AG04449 (cell line): ENCODE measurements around the gene JADE3.
"Not testable (repeated sequence)": the region's sequence is repeated elsewhere in the genome, so short reads cannot be mapped to it uniquely, and the experiment has no call there.

Source experiments
- CTCF ChIA-PET: fragments of 350-600 bp; formaldehyde crosslinking; extraction: SDS; loops from one replicate; lab custom pipeline; 2021; ENCODE audit warnings: antibody characterized with exemption; lab: Yijun Ruan, JAX
- POLR2A ChIA-PET: fragments of 400-600, 350-600 bp; formaldehyde crosslinking; extraction: SDS; loops from one replicate; lab custom pipeline; 2020; ENCODE audit warnings: antibody characterized with exemption, inconsistent platforms; lab: Yijun Ruan, JAX
- DNase-seq: peaks from one replicate; pipeline ENCODE4 v3.0.0-alpha.2; 2010; ENCODE audit warnings: low read depth, low spot score
- H3K4me3 ChIP-seq: 2 replicates; pipeline ENCODE4 v1.5.1; 2011; ENCODE audit warnings: low read depth, mild to moderate bottlenecking, control low read depth, low read length
- CTCF ChIP-seq: IDR thresholded peaks from one replicate; pipeline ENCODE4 v1.5.1; 2011; ENCODE audit warnings: mild to moderate bottlenecking, moderate library complexity, low read length, control low read depth, inconsistent platforms; ENCODE audit not compliant: insufficient read depth; ENCODE audit errors: missing control alignments

JADE3 gene

GRCh38 chrX:46941341-46941740 lies 29.1 kb downstream of the JADE3 start:
- ChIA-PET CTCF (interaction anchor here (0.6 to 1.2 kb wide), 3 partner anchors 11 to 90 kb away, joined by 3 read pairs; no protein-coding TSS in a partner anchor), POLR2A (no interaction called here)
- H3K4me3 ChIP-seq = no peak overlapping the region
- DNase-seq = no peak
- no peak for TF ChIP-seq CTCF

GRCh38 chrX:46953137-46953527 lies 40.9 kb downstream of the JADE3 start:
- H3K4me3 ChIP-seq = no peak overlapping the region
- ChIA-PET CTCF (no interaction called here), POLR2A (no interaction called here)
- no peak for TF ChIP-seq CTCF
- DNase-seq = no peak

GRCh38 chrX:46953597-46953996 lies 41.4 kb downstream of the JADE3 start:
- TF ChIP-seq CTCF = no peak
- no peak for DNase-seq
- ChIA-PET CTCF (no interaction called here), POLR2A (no interaction called here)
- H3K4me3 ChIP-seq = no peak overlapping the region

DNA sequence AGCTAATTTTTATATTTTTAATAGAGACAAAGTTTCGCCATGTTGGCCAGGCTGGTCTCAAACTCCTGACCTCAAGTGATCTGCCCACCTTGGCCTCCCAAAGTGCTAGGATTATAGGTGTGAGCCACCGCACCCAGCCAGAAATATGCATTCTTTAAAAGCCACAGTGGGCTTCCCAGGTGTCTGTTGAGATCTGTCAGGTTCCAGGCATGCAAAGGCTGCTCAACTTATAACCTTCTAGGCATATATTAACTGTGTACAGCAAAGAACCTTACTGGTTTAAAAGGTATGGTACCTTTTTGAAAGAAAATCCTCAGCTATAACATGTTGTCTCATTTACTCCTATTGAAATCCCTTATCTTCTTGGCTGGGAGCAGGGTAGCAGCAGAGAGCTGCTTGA lies 42.5 kb downstream of the JADE3 start:
- CTCF ChIA-PET = no interaction called here
- TF ChIP-seq CTCF = no peak
- POLR2A ChIA-PET = no interaction called here
- no peak overlapping the region for H3K4me3 ChIP-seq
- DNase-seq = no peak

- CTCF ChIA-PET = interaction anchor here (1.3 to 2.6 kb wide), 2 partner anchors 15 to 44 kb away, joined by 3 to 5 read pairs; partner anchors contain the start of gene JADE3
- H3K4me3 ChIP-seq, DNase-seq, POLR2A ChIA-PET: not testable (repeated sequence)
Measured at GRCh38 chrX:46956589-46956988, 44.4 kb downstream of the JADE3 start.

GRCh38 chrX:46957297-46957696 lies 45.1 kb downstream of the JADE3 start:
- DNase-seq = no peak
- TF ChIP-seq CTCF = no peak
- H3K4me3 ChIP-seq = no peak overlapping the region
- ChIA-PET POLR2A (no interaction called here), CTCF (interaction anchor here (2.6 kb wide), 1 partner anchor 45 kb away, joined by 5 read pairs; the partner anchor contains the start of gene JADE3)

DNA sequence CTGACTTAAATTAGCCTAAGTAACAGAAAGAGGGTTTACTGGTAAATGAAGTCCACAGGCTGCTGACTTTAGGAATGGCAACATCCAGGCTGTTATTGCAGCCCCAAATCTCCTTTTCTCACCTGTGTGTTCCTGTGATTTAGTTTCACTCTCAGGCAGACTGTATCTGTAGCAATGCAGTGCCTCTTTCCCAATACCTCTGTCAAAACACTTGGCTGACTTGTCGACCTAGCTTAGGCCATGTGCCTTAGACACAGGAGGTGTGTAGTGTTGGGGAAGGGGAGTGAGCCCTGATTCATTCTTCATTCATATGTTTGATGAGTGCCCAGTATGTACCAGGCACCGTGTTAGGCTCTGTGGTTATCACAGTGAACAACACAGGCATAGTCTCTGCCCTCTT lies 46.9 kb downstream of the JADE3 start:
- H3K4me3 ChIP-seq = no peak overlapping the region
- TF ChIP-seq CTCF = no peak
- ChIA-PET POLR2A (no interaction called here), CTCF (no interaction called here)
- DNase-seq = no peak
